ENCODE results near the gene SYK. TPM values are rescaled to one million over a fixed set of nuclear protein-coding genes. Genes with fewer than 3 reads are reported as not detected.

The SYK gene
- total RNA-seq, 1 donor from 2014 or later, result not detected

DNA sequence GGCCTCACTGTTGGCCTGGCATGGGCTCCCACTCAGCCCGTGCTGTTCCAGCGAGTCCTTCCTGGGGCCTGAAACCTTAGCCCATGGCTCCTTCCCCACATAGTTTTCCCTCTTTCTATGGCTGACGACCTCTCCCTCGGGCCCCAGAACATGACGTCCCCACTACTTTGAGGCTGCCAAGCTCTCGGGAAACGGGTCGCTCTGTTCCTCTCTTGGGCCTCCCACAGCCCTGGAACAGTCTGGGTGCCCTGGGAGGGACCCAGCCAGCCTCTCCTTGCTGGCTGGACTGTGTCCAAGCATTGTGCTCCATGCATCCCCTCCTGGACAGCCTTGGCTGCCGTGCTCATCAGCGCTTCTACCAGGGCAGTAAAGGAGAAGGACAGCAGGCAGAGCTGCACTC lies 118.3 kb downstream of the SYK start:
- Histone ChIP-seq H3K36me3 (no peaks in the 10 kb centered on the region), H3K4me2 (no peak overlapping the region), H3K27ac (no peak overlapping the region), H3K9me3 (ENCODE audit: low read depth) (no peaks in the 10 kb centered on the region), H3K27me3 (no peaks in the 10 kb centered on the region), H3K79me2 (ENCODE audit: low read depth) (no peaks in the 10 kb centered on the region), H3K9ac (no peak overlapping the region), H4K20me1 (ENCODE audit: low read depth) (no peaks in the 10 kb centered on the region), H2AFZ (replicated peaks) (no peak overlapping the region), H3F3A (ENCODE audit: low read depth) (no peaks in the 10 kb centered on the region), H3K4me3 (no peak overlapping the region), H3K4me1 (no peaks in the 10 kb centered on the region)
- DNase-seq (ENCODE audit: low spot score), result no peak
- TF ChIP-seq, protein P1, sequence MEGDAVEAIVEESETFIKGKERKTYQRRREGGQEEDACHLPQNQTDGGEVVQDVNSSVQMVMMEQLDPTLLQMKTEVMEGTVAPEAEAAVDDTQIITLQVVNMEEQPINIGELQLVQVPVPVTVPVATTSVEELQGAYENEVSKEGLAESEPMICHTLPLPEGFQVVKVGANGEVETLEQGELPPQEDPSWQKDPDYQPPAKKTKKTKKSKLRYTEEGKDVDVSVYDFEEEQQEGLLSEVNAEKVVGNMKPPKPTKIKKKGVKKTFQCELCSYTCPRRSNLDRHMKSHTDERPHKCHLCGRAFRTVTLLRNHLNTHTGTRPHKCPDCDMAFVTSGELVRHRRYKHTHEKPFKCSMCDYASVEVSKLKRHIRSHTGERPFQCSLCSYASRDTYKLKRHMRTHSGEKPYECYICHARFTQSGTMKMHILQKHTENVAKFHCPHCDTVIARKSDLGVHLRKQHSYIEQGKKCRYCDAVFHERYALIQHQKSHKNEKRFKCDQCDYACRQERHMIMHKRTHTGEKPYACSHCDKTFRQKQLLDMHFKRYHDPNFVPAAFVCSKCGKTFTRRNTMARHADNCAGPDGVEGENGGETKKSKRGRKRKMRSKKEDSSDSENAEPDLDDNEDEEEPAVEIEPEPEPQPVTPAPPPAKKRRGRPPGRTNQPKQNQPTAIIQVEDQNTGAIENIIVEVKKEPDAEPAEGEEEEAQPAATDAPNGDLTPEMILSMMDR (IDR thresholded peaks at IDR 0.05), result no peak
- no peak for TF ChIP-seq EZH2phosphoT487 (IDR thresholded peaks at IDR 0.05)
- no peak for TF ChIP-seq EZH2 (IDR thresholded peaks at IDR 0.05)
- Mint-ChIP-seq H3K9me3 (no peaks in the 10 kb centered on the region), H3K27me3 (ENCODE audit: insufficient read depth, low read depth) (peaks cover 2% of the 10 kb centered on the region), H3K27ac (no peak overlapping the region), H3K36me3 (no peaks in the 10 kb centered on the region), H3K4me3 (no peak overlapping the region), H3K4me1 (peaks cover 2% of the 10 kb centered on the region)

DNA sequence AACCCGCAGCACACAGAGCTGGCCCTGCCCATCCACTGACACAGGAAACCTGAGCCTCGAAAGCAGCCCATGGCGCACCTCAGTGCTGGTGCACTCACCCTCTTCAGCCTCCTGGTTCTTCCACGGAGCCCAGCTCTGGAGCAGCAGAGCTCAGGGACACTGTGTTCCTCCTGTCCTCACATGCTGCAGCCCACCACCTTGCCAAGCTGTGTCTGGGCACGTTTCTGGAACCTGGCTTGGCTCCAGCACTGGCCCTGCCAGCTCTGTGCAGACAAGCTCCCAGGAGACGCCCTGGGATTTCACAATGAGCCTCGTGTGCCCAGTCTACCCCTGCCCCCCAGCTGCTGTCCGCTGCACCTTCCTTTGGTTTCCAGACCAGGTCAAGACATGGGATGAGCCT lies 119.5 kb downstream of the SYK start:
- Histone ChIP-seq H3K36me3 (no peaks in the 10 kb centered on the region), H3K27ac (no peak overlapping the region), H3K4me2 (no peak overlapping the region), H3K4me1 (no peaks in the 10 kb centered on the region), H4K20me1 (ENCODE audit: low read depth) (no peaks in the 10 kb centered on the region), H3K27me3 (no peaks in the 10 kb centered on the region), H3K4me3 (no peak overlapping the region), H2AFZ (replicated peaks) (no peak overlapping the region), H3F3A (ENCODE audit: low read depth) (no peaks in the 10 kb centered on the region), H3K9me3 (ENCODE audit: low read depth) (no peaks in the 10 kb centered on the region), H3K9ac (no peak overlapping the region), H3K79me2 (ENCODE audit: low read depth) (no peaks in the 10 kb centered on the region)
- peaks cover 2% of the 10 kb centered on the region for H3K4me1 Mint-ChIP-seq
- H3K36me3 Mint-ChIP-seq, result no peaks in the 10 kb centered on the region
- TF ChIP-seq EZH2phosphoT487 (IDR thresholded peaks at IDR 0.05) (no peak), EZH2 (IDR thresholded peaks at IDR 0.05) (no peak)
- TF ChIP-seq, protein P1 (IDR thresholded peaks at IDR 0.05), result no peak
- no peak overlapping the region for H3K4me3 Mint-ChIP-seq
- DNase-seq (ENCODE audit: low spot score), result no peak
- H3K27ac Mint-ChIP-seq, result no peak overlapping the region
- H3K9me3 Mint-ChIP-seq, result no peaks in the 10 kb centered on the region
- peaks cover 2% of the 10 kb centered on the region for H3K27me3 Mint-ChIP-seq (ENCODE audit: insufficient read depth, low read depth)

DNA sequence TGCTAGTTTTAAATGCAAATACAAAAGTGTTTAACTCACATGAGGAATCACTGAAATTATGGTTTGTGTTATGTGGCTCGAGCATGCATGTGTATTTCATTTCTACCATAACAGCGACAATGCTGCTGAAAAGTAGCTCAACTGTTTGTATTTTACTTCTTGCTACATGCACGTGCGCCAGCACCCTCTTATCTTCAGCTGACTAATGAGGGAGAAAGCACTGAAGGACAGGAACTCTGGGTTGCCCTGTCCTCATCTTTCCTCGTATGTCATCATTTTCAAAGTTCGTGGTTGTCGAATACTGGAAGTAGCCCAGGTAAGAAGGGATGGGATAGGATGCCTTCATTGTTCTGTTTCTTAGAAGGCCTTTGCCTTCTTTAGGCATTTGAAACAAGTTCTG lies 120.3 kb downstream of the SYK start:
- Histone ChIP-seq H3K4me2 (no peak overlapping the region), H3K9me3 (ENCODE audit: low read depth) (no peaks in the 10 kb centered on the region), H3K4me3 (no peak overlapping the region), H3K36me3 (no peaks in the 10 kb centered on the region), H3K79me2 (ENCODE audit: low read depth) (no peaks in the 10 kb centered on the region), H2AFZ (replicated peaks) (no peak overlapping the region), H3K4me1 (no peaks in the 10 kb centered on the region), H3K27ac (no peak overlapping the region), H3F3A (ENCODE audit: low read depth) (no peaks in the 10 kb centered on the region), H3K27me3 (no peaks in the 10 kb centered on the region), H3K9ac (no peak overlapping the region), H4K20me1 (ENCODE audit: low read depth) (no peaks in the 10 kb centered on the region)
- no peak for DNase-seq (ENCODE audit: low spot score)
- TF ChIP-seq, protein P1 (IDR thresholded peaks at IDR 0.05), result no peak
- Mint-ChIP-seq H3K27ac (no peak overlapping the region), H3K4me1 (peaks cover 2% of the 10 kb centered on the region), H3K36me3 (no peaks in the 10 kb centered on the region), H3K9me3 (no peaks in the 10 kb centered on the region), H3K27me3 (ENCODE audit: insufficient read depth, low read depth) (peaks cover 2% of the 10 kb centered on the region), H3K4me3 (no peak overlapping the region)
